Stimulated activated CD8-positive, alpha-beta memory T cell treated with anti-CD3 and anti-CD28 coated beads, Interleukin-4, amount 100 ng/mL, for 1 hour (primary cell): Measurements from ENCODE around the gene DYNLT4.
A peak's percentile ranks its signal among the peaks of the same experiment; 100 is the strongest.
"Not testable (repeated sequence)": the region's sequence is repeated elsewhere in the genome, so short reads cannot be mapped to it uniquely, and the experiment has no call there.

Experiments
- DNase-seq, 2 donors: peaks; one replicate each; pipeline ENCODE4 v3.0.0-alpha.2; 2020; ENCODE audit warnings: low read depth in 2 of 2, low spot score in 1 of 2

DYNLT4 gene

GRCh38 chr1:44806704-44807363 is at the start of gene DYNLT4:
DYNLT4 (minus strand) TSS chr1:44807351; CDS start chr1:44806668, 683 bp downstream.
- no peak for DNase-seq

GRCh38 chr1:44855742-44856141 is 48.6 kb upstream of the DYNLT4 start:
- DNase-seq = no peak

DNA sequence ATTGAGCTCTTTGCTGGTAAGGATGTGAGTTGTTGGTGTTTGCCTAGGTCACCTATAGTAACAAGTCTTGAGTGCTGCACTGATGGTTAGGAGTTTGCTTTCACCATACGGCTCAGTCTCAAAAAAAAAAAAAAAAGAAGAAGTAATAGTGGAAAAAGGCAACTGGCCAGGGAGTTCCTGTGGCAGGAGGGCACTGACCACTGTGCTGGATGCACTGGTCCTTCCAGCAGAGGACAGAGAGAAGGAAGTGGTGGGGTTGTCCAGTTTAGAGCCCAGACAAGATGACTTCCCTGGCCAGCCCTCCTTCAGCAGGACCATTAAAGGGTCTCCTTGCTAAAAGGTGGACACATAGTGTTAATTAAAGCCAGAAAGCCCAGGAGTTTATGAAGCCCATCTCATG is 47.8 kb upstream of the DYNLT4 start:
- DNase-seq = no peak

- DNase-seq = no peak
Observed at GRCh38 chr1:44853201-44853600, 46.0 kb upstream of the DYNLT4 start.

GRCh38 chr1:44851308-44851707 is 44.2 kb upstream of the DYNLT4 start:
- no peak for DNase-seq

GRCh38 chr1:44849575-44850132 is 42.5 kb upstream of the DYNLT4 start:
- no peak for DNase-seq

- no peak for DNase-seq
Observed at GRCh38 chr1:44848456-44849181, 41.5 kb upstream of the DYNLT4 start.

DNA sequence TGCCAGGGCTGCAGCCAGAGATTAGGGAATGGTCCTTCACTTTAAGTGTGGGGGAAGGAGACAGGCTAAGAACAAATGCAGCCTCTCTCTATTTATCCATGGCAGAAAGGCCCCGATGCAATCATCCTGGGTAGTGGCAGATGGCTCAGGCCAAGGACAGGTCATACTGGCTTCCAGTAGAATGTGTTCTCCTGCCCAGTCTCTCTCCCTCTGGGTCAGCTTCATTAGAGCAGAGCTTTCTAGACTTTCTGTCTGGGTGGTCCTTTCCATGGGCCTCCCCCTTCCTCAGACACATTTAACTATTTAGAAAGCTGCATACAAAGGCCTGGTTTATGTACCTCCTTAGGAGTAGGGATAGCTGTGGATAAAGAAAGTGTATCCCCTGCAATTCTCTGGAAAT is 40.7 kb upstream of the DYNLT4 start:
- no peak for DNase-seq

- DNase-seq = no peak
Observed at GRCh38 chr1:44846985-44847384, 39.8 kb upstream of the DYNLT4 start.

- peak in 1 of 2 donors; percentile 6 for DNase-seq
Observed at GRCh38 chr1:44842862-44843655, 35.9 kb upstream of the DYNLT4 start, which contains the start of gene PTCH2. PTCH2 (minus strand) TSS chr1:44843253; CDS start chr1:44842932, 321 bp downstream.

DNA sequence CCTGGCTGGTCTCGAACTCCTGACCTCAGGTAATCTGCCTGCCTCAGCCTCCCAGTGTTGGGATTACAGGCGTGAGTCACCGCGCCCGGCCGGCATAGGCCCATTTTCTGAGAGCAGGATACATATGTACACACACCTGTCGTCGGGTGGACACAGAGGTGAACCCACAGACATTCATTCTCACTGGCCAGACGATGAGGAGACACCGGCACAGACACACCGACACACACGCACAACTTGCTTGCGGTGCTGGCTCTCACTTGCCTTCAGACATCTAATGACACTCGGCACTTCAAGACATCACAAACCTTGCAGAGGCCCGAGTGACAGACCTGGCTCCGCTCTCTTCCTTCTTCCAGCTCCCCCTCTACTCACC is 35.3 kb upstream of the DYNLT4 start:
- DNase-seq = no peak

DNA sequence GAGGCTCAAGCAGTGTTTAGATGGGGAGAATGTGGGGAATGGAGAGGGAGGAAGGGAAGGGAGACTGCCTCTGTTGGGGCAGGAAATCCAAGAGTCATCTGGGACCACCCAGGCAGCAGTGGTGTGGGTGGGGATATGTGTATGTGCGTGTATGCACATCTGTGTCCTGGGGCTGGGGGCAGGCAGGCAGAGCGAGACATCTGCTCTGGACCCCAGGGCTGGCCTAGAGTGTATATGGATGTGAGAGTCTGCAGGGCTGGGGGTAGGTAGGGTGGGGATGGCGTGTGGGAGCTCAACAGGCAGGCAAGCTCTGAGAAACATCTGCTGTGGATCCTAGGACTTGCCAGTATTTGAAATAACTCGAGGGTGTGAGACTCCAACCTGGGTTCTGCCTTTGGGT is 32.4 kb upstream of the DYNLT4 start:
- DNase-seq = no peak

DNA sequence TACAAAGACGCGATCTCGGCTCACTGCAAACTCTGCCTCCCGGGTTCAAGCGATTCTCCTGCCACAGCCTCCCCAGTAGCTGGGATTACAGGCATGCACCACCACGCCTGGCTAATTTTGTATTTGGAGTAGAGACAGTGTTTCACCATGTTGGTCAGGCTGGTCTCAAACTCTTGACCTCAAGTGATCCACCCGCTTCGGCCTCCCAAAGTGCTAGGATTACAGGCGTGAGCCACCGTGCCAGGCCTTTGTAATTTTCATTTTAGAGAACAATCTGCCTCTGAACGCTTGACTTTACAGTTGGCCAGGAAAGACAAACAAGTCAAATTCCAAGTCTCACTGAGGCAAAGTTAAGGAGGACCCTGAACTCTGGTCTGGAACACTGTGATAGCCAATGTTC is 31.1 kb upstream of the DYNLT4 start:
- not testable (repeated sequence) for DNase-seq

GRCh38 chr1:44835738-44836675 is 28.9 kb upstream of the DYNLT4 start:
- DNase-seq = peak; percentile 71 to 77

GRCh38 chr1:44834328-44834727 is 27.2 kb upstream of the DYNLT4 start:
- DNase-seq = no peak

GRCh38 chr1:44832056-44832705 is 25.0 kb upstream of the DYNLT4 start:
- DNase-seq = no peak

DNA sequence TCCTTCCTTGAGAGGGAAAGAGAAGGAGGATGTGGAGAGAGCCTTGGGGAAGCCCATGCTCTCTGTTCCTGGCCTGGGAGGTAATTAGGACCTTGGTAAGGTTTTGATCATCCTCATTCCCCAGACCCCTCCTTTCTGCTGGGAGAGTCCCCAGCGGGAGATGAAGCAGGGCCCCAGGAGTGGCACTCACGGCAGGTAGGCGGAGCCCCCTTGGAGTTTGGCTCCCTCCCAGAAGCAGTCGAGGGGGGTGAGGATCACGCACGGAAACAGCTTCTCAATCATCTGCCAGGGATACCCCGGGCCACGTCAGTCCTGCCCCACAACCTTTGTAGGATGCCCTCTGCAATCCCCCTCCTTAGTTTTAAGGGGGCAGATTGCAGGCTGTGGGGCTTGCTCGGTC is 24.4 kb upstream of the DYNLT4 start:
- no peak for DNase-seq

- no peak for DNase-seq
Observed at GRCh38 chr1:44830900-44831304, 23.8 kb upstream of the DYNLT4 start.

DNA sequence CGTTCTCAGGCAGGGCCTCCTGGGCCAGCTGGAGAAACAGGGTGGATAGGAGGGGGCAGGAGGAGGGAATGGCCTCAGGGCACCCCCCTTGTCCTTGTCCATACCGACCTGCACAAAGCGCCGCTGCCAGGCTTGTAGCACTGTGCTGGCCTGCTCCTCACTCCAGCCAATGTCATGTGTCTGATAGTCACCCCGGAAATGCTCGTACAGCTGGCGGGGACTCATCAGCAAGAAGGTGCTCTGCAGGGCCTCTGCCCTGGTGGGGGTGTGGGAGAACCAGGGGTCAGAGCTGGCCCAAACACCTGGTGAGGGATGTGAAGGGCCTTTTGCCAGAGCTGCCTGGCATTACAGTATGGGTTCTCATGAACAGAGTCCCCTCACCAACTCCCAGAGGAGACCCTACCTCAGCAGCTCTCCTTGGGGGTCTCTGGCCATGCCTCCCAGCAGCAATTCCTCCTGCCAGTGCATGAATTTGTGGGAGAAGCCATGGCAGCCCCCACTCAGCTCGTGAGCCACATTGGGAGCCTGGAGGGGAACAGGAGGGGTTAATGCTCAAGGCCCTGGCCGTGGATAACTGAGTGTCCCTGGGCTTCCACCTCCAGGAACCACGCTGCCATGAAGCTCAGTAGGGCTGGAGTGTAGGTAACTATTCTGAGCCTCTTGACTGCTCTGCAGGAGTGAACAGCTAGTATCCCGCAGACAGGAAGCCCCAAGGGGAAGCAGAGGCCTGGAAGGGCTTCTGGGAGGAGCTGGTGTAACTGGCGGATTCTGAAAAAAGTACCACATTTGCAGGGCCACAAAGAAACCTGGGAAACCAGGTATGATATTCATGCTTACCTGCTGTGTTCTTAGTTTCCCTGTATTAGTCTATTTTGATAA is 22.6 kb upstream of the DYNLT4 start:
- DNase-seq = no peak
